HG03103 (cell line): ENCODE results near the gene SLX4IP.

ENCODE experiments used
- ATAC-seq: cut with Tn5 transposase; IDR thresholded peaks from one replicate; pipeline ENCODE4 v1.9.1; 2021; ENCODE audit warnings: low read depth; ENCODE audit not compliant: unreplicated experiment

Gene SLX4IP

DNA sequence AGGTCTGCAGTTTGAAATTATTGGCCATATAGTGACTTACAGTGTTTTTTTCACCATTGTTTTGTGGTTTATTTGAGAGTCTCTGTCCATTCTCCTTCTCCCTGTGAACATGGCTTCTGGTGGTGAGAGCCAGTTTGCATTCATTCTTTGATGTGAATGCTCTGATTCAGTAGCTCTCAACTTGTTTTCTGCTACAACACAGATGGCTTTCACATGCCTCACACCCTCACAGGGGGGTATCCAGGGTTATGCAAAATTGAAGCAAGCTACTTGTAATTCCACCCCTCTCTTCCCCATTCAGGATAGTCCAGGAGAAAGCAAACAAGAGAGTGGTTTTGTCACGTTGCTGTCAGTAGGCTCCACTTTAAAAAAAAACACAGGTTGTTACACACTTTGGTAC lies 55.6 kb downstream of the SLX4IP start:
- ATAC-seq, result no peak

DNA sequence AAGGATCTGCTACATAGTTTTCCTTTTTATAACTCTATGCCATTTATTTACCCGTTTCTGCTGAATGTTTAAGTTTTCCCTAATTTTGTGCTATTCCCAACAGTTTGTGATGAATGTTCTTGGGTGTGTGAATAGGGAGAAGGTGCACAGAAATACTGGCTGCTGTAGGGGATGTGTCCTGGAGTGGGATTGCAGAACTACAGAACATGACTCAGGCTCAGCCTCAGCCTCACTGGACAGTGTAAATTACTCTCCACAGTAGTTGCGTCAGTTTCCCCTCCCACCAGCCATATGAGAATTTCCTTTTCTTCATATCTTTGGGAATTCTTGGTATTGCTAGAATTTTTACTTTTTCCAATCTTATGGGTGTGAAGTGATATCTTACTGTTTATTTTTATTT lies 57.0 kb downstream of the SLX4IP start:
- no peak for ATAC-seq

DNA sequence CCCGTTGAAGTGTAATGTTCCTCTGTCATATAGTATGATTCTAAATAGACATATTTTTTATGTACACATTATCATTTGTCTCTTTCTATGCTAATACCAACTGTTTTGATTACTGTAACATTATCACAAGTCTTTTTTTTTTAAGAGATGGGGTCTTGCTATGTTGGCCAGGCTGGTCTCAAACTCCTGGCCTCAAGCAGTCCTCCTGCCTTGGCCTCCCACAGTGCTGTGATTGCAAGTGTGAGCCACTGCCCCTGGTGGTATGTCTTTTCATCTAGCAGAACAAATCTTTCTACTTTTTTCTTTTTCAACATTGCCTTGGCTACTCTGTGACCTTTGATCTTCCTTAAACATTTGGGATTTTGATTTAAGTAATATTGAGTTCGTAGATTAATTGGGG lies 57.7 kb downstream of the SLX4IP start:
- ATAC-seq, result no peak

DNA sequence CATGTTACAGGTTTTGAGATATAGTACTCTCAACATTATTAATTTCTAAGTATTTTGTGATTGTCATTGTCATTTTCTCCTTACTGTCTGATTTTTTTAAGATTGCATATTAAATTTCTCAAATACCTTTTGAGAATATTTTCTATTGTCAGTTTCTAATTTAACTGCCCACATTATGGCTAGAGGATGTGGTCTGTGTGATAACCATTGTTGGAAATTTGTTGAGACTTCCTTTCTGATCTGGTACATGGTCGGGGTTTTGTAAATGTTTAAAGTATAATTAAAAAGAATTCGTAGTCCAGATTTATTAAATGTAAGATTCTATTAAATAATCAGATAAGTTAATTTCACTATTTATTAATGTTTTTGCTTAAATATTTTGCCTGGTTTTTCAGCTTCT lies 60.1 kb downstream of the SLX4IP start:
- ATAC-seq, result no peak

DNA sequence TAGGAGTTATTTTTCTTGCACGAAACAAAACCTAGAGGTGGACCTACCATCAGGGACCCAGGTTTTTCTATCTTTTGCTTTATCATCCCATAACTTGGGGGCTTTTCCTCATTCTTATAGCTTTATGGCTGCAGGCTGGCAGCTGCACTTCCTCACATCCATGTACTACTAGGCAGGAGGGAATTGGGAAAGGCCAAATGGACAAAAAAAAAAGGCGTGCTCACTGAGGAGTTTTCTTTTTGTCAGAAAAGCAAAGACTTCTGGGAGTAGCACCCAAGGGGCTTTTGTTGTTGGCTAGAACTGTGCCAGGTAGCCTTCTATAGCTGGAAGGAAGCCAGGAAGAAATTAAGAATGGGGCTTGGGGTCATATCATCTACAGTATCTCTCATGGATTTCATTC lies 61.4 kb downstream of the SLX4IP start:
- no peak for ATAC-seq

DNA sequence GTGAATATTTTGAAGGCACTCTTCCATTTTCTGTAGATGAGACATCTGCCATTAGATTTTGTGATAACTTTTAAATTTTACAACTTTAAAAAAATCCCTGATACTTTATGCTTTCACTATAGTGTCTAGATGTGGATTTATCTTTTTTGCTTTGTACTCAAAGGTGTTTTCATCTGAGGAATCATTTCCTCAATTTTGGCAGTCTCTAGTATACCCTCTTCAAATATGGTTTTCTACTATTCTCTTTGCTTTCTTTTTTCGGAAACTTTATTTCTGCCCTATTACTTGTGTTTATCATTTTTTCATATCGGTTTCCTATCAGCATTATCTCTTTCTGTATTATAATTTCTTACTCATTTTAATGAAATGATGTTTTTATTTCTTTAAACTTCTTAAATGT lies 62.2 kb downstream of the SLX4IP start:
- no peak for ATAC-seq

DNA sequence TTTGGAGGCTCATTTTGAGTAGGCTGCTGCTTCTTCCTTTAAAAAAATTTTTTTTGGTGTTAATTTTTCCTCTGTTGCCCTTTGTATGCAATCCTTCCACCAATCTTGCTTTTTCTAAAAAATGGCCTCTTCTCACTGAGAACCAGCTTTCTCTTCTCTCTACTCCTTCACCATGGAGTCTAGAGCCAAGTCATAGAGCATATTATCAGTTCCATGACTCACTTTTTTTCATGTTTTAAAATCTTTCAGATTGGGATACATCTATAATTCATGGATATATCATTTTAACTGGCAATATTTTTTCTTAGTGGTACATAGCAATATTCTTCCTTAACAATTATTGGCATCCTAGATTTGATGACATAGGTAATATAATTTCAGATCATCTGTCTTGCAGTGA lies 62.7 kb downstream of the SLX4IP start:
- no peak for ATAC-seq

DNA sequence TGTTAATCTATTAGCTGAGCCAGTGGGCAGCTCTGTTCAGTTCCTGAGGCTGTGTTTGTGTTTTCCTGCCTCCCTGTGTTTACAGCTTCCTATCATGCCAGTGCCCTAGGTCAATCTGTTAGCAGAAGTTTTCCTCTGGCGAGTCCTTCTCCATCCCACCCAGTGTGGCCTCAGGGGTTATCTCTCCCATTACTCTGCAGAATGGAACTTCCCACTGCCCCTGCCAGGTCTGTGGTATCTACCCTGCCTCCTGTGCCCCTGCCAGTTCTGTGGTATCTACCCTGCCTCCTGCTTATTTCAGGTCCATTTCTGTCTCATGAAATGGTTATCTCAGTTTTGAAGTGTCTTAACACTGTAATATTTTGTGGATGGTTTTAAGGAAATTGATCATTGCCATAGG lies 63.1 kb downstream of the SLX4IP start:
- no peak for ATAC-seq

DNA sequence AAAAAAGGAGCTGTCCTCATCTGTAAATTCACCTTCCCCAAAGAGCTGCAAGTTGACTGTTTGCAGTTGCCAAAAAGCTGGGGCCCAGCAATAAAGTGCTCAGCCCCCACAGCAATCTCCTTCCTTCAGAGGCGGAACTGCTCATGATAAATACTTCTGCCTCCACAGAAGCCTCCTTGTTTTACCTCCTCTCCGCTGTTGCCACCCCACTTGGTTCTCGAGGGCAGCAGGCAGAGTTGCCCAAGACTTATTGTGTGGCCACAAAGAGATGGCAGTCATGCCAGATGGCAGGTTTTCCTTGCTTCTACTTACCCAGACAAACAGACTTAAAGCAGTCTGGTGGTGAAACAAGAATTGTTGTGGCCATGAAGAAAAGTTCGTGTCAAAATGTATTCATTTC lies 66.3 kb downstream of the SLX4IP start:
- ATAC-seq, result no peak

DNA sequence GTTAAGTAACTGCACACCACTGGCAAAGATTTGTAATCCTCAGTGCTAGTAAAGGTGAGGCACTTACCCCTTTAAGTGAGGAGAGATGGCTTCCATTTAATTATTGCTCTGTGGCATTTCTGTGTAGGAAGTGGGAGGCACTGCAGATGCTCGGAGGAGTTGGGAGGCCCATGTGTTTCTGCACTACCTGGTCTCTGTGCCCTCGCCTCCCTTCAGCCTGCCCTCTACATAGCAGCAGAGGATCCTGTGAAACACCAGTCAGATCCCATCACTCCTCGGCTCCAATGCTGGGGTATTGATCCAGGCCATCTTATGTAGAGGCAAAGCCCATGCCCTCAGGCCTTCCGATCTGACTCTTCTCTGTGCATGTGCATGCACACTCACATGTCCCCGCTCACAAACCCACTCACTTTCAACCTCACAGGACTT lies 67.0 kb downstream of the SLX4IP start:
- no peak for ATAC-seq

DNA sequence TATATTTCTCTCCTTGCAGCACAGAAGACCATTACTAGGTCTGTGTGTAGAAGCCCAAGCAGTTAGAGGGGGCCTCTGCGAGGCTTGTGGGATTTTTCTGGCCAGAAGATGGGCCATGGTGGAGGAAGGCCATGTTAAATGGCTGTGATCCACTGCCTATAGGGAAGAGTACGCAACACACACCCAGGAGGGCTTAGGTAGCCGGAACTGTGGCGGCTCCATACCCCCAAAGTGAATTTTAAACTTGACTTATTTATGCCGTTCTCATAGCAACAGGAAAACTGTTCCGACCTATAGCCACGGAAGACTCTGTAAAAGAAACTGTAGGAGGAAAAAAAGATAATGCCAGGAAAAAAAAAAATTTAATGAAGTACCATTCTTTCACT lies 69.5 kb downstream of the SLX4IP start:
- ATAC-seq, result no peak

DNA sequence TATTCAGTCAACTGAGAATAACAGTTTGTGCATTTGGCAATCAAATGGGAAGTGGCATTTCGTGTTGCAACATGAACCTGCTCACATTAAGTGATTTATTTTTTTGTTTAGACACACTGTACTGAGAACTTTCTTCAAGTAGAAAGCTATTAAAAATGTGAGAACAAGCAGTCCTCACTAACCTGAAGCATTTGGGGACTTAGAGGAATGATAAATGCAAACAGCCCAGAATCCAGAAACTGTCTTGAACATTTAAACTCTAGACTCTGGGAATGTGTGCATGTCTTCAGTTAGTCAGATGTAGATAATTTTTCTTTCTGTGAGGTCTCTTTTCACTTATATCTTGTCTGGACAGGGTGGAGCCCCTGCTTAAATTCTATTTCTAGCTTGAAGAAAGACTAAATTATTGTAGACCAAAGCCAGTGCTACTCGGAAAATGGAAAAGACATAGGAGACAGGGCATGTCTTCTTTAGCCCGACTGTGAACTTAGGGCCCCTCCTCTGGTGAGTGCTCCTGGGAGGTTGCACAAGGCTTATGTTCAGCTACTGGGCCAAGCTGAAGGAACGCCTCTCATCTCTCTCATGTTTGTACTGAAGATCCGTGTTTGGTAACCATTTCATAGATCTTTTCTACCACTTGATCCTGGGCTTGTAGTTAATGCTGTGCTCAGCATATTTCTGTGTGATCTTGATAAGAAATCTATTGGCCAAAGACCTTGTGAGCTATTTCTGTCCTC lies 70.1 kb downstream of the SLX4IP start:
- ATAC-seq, result no peak

DNA sequence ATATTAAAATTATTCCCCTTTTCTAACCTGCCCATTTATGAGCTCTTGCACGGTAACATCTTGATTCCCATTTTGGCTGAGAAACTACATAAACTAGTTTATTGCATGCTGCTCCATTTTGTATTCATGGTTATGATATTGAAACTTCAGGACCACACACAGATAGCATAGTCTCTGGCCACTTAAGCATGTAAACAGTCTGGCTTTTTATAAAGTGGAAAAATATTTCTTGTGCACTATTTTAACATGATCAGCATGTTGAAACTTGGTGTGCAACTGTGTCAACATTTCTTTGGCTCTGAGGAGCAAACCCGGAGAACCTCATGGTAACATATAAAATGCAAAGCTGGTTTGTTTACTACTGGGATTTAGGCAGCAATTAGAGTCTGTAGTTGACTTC lies 70.7 kb downstream of the SLX4IP start:
- no peak for ATAC-seq

DNA sequence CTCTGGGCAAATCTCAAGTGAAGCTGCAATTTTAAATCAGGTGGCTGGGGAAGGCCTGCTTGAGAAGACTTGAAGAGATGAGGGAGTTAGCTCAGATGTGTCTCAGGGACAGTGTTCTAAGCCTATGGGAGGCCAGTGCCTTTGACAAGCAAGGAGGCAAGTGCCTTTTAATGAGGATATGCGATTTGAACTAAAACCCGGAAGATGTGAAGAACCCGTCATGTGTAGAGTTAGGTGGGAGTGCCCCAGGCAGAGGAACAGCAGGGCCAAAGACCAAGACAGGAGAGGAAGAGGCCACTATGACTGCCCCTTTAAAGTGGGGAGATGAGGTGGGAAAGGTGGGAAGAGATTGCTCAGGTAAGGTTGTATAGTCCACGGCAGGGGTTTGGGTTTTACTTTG lies 71.9 kb downstream of the SLX4IP start:
- no peak for ATAC-seq

DNA sequence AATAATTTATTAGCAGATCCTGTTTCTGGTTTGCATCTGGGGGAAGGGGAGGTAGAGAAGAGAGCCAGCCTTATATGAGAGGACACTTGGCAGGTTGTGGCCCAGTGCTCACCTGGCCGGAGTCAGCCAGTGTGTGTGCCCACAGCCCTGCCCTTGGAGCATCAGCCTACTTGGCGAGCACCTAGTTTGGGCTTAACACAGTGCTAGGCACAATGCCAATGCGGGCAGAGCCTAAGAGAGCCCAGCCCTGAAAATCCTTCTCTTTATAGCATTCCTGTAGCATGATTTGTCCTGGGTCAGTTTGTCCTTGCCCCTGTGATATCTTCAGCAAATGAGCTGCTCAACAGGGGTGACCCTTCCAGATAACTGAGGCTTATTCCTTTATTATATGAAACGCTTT lies 73.0 kb downstream of the SLX4IP start:
- ATAC-seq, result no peak

DNA sequence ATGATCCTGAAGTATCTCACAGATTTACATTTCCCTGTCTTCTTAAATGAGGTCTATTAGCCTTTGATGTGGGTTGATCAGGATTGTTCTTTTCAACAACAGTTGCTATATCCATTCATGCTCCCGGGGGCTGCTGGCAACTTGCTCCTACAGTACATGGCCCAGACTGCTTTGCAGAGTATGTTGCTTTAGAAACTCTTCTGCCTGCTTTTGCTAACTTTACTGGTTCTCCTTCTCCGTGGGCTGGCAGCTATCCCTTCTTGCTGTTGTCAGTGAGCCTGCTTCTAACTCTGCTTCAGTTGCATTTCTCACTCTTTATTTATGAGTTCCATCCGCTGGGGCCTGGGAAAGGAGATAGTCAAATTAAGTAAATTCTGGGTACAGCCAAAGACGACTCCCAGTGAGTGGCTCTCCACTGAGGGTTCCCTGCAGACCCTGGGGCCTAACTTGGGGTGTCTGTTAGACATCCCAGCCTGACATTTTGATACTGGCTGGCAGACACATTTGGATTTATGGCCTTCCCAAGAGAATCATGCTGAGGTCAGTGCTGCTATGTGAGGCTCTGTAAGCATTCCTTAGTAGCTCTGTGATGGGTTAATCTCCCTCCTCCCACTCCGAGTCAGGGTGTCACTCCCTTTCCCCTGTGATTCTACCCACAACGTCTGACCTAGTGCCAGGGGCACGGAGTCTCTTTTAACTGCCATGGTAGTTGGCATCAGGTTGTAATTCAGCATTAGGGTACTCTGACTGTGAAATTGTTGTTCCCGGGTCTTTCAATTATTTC lies 73.6 kb downstream of the SLX4IP start:
- no peak for ATAC-seq

DNA sequence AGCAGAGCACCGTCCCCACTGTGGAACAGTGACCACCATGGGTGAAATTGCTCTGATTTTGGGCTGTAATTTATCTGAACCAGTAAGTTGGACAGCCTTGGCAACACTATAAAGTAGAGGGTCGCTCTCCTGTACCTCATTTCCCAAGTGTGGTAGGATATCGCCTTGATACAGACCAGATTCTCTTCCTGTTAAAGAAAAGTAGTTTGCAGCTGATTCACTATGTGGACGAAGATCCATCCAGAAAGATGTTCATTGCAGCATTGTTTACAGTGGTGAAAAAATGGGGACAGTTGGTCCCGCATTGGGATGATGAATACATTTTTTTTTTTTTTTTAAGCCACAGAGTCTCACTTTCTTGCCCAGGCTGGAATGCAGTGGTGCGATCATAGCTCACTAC lies 74.3 kb downstream of the SLX4IP start:
- ATAC-seq, result no peak

DNA sequence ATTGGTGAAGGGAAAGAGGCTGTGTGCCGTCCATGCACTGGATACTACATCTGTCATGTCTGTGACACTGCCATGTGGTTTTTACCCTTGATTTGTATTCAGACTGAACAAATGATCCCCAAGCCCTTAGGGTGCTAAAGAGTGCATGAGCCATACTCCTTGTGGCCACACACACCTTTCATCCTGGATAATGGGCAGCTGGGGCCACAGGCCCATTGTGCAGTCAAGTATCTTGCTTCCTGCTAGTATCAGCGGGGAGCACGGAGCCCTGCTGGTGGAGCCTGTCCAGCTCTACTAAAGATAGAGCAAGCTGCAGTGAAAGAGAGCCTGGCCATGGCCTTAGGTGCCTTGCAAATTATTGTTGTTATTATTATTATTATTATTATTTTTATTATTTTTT lies 75.1 kb downstream of the SLX4IP start:
- ATAC-seq, result no peak

DNA sequence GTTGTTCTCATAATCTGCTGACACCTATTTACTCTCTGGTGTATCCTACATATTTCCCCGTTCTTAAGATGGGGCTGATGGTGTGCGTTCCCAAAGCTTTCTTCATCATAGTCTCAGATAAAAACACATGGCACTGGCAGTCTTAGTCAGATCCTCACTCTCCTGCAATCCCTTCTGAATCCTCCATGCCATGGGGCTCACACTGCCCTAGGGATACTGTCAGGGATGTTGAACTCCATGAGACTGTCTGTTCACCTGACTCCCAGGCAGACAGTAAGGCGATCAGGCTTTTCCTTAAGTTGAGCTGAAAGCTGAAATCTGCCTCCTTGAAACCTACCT lies 76.0 kb downstream of the SLX4IP start:
- ATAC-seq, result no peak

DNA sequence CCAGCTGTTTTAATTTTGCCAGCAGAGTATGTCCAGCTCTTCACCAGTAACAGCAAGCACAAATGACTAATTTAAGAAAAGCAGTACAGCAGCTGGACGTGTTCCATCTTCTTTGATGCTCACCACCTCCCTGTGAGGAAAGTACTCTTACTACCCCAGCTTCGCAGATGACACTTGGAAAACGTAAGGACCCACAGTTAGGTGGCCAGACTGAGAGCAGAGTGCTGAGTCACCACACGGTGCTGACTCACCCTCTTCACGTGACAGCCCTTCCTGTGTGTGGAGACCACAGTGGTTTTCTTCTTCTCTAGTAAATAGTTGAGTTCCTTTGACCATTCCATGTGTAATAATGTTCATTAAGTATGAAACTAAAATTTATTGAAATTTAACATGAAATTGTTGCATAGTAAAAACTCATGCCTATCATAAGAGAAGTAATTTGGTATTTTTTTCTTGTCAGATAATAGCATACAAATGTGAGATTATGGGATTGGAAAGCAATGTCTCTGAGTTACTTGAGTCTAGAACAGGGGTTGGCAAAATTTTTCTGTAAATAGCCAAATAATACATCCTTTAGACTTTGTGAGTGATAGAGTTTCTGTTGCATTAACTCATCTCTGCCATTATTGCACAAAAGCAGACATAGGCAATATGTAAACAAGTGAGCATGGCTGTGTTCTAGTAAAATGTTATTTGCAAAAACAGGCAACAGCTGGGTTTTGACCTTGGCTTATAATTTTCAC lies 76.6 kb downstream of the SLX4IP start:
- ATAC-seq, result peak; percentile 97

DNA sequence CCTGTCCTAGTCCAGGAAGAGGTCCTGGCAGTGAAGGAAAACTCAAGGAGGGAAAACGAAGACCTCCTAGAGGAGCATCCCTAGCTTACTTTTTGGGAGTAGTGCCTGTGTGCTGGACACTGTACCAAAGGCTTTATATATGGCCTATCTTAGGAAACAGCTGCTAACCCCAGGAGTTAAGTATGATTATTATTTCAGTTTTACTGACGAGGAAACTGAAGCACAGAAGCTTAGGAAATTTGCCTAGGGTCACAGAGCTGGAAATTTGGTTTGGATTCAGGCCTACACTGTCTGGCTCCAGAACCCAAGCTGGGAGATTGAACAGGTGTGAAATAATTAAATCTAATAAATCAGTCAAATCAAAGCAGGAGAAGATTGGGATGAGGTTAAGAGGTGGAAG lies 78.0 kb downstream of the SLX4IP start:
- no peak for ATAC-seq
